IMR-90 (cell line): ENCODE measurements around the gene WSB2. TPM values are rescaled to one million over a fixed set of nuclear protein-coding genes. Genes with fewer than 3 reads are reported as not detected.
"Not testable (repeated sequence)": the region's sequence is repeated elsewhere in the genome, so short reads cannot be mapped to it uniquely, and the experiment has no call there.

Experiments
- ATAC-seq: fragments of 200-7000 bp; cut with Tn5 transposase; 2 replicates; pipeline ENCODE4 v1.9.1; 2020; ENCODE audit warnings: low read depth, mild to moderate bottlenecking, moderate library complexity
- BruUV-seq: library from RNA; stranded (reverse); fragments of 400-500 nt; replicated peaks from 2 replicates; lab custom pipeline; 2021; lab: Mats Ljungman, UMichigan
- CTCF ChIA-PET: fragments of 300-600 bp; formaldehyde crosslinking; extraction: SDS; loops from one replicate; lab custom pipeline; 2021; ENCODE audit warnings: antibody characterized with exemption; lab: Yijun Ruan, JAX
- POLR2A ChIA-PET: fragments of 300-600 bp; sonication (Branson Sonifier 250); formaldehyde crosslinking; loops from one replicate; lab custom pipeline; 2022; ENCODE audit warnings: antibody characterized with exemption; ENCODE audit not compliant: unreplicated experiment; lab: Charles Lee
- DNase-seq: peaks from one replicate; pipeline ENCODE4 v3.0.0; 2013
- H2AFZ ChIP-seq: replicated peaks from 2 replicates; pipeline ENCODE3; 2013; ENCODE audit warnings: low read length, mild to moderate bottlenecking; ENCODE audit not compliant: poor library complexity
- H2AK5ac ChIP-seq: 2 replicates; pipeline ENCODE4 v1.6.1; 2013; ENCODE audit warnings: low read depth, low read length, inconsistent platforms
- H2AK9ac ChIP-seq: replicated peaks from 2 replicates; pipeline ENCODE3; 2013; ENCODE audit warnings: mild to moderate bottlenecking, low read depth, low read length, moderate library complexity; ENCODE audit not compliant: poor library complexity
- H2BK120ac ChIP-seq: 2 replicates; pipeline ENCODE4 v1.6.1; 2013; ENCODE audit warnings: low read depth, low read length, inconsistent platforms
- H2BK15ac ChIP-seq: 3 replicates; pipeline ENCODE4 v1.6.1; 2013; ENCODE audit warnings: low read depth, low read length, inconsistent platforms
- H2BK20ac ChIP-seq: 2 replicates; pipeline ENCODE4 v1.6.1; 2013; ENCODE audit warnings: low read depth, mild to moderate bottlenecking, inconsistent platforms, low read length, moderate library complexity
- H2BK5ac ChIP-seq: 2 replicates; pipeline ENCODE4 v1.6.1; 2013; ENCODE audit warnings: mild to moderate bottlenecking, low read depth, low read length, inconsistent platforms; ENCODE audit not compliant: poor library complexity, severe bottlenecking
- H3K14ac ChIP-seq: replicated peaks from 2 replicates; pipeline ENCODE4 v1.6.1; 2013; ENCODE audit warnings: low read depth, low read length, inconsistent platforms
- H3K18ac ChIP-seq: 2 replicates; pipeline ENCODE4 v1.6.1; 2013; ENCODE audit warnings: low read depth, low read length, control low read depth
- H3K23ac ChIP-seq: 2 replicates; pipeline ENCODE4 v1.6.1; 2013; ENCODE audit warnings: low read depth, low read length, inconsistent platforms
- H3K27ac ChIP-seq: 2 replicates; pipeline ENCODE4 v1.5.1; 2013; ENCODE audit warnings: mild to moderate bottlenecking, control low read depth, low read length; ENCODE audit not compliant: insufficient read depth
- H3K27me3 ChIP-seq: 2 replicates; pipeline ENCODE4 v1.6.1; 2013; ENCODE audit warnings: low read length; ENCODE audit not compliant: control insufficient read depth, insufficient read depth
- H3K36me3 ChIP-seq: 2 replicates; pipeline ENCODE4 v1.6.1; 2013; ENCODE audit warnings: low read length, mixed read lengths; ENCODE audit not compliant: control insufficient read depth, insufficient read depth
- H3K4ac ChIP-seq: 2 replicates; pipeline ENCODE4 v1.6.1; 2013; ENCODE audit warnings: low read depth, low read length, inconsistent platforms
- H3K4me1 ChIP-seq: 2 replicates; pipeline ENCODE4 v1.6.1; 2013; ENCODE audit warnings: low read length, mixed read lengths; ENCODE audit not compliant: control insufficient read depth, insufficient read depth
- H3K4me2 ChIP-seq: 2 replicates; pipeline ENCODE4 v1.6.1; 2013; ENCODE audit warnings: low read depth, mild to moderate bottlenecking, control low read depth, low read length, moderate library complexity
- H3K4me3 ChIP-seq: 2 replicates; pipeline ENCODE4 v1.5.1; 2013; ENCODE audit warnings: low read depth, mild to moderate bottlenecking, control low read depth, low read length, moderate library complexity; ENCODE audit not compliant: insufficient read depth
- H3K56ac ChIP-seq: 2 replicates; pipeline ENCODE4 v1.6.1; 2013; ENCODE audit warnings: low read length, inconsistent platforms; ENCODE audit not compliant: insufficient read depth; ENCODE audit errors: extremely low read depth
- H3K79me1 ChIP-seq, 2 experiments: 2 replicates each; pipeline ENCODE4 v1.6.1; 2013; ENCODE audit warnings: low read length in 2 of 2, inconsistent platforms in 1 of 2, low read depth in 1 of 2
- H3K9ac ChIP-seq: 2 replicates; pipeline ENCODE4 v1.6.1; 2013; ENCODE audit warnings: low read depth, low read length, control low read depth
- H3K9me1 ChIP-seq: 2 replicates; pipeline ENCODE4 v1.6.1; 2013; ENCODE audit warnings: low read length, inconsistent platforms; ENCODE audit not compliant: insufficient read depth
- H3K9me3 ChIP-seq: 2 replicates; pipeline ENCODE4 v1.6.1; 2013; ENCODE audit warnings: low read length; ENCODE audit not compliant: control insufficient read depth, insufficient read depth
- H4K20me1 ChIP-seq: 2 replicates; pipeline ENCODE4 v1.6.1; 2013; ENCODE audit warnings: low read length, inconsistent platforms; ENCODE audit not compliant: insufficient read depth
- H4K5ac ChIP-seq: 2 replicates; pipeline ENCODE4 v1.6.1; 2013; ENCODE audit warnings: mild to moderate bottlenecking, low read depth, low read length, control low read depth
- H4K8ac ChIP-seq, 2 experiments: 2 replicates each; pipeline ENCODE4 v1.6.1; 2013; ENCODE audit warnings: low read depth in 2 of 2, low read length in 2 of 2, control low read depth in 1 of 2, inconsistent platforms in 1 of 2
- H4K91ac ChIP-seq: 2 replicates; pipeline ENCODE4 v1.6.1; 2013; ENCODE audit warnings: low read depth, low read length, inconsistent platforms; ENCODE audit not compliant: insufficient read depth
- WGBS, 2 experiments: methylation state at CpG; one replicate each; pipeline versions ENCODE4 v1.1.5 to v1.1.7; 2013; ENCODE audit warnings: missing lambda C conversion rate in 2 of 2; ENCODE audit not compliant: insufficient read length in 1 of 2; ENCODE audit errors: extremely low coverage in 2 of 2; 5-methylcytosine and 5-hydroxymethylcytosine counted together
- dilution Hi-C: fragments of 300-500 bp; cut with HindIII; formaldehyde crosslinking; loops from one replicate; pipeline ENCODE4 v1.14.3; 2018; ENCODE audit warnings: low sequenced_read_pairs; ENCODE audit not compliant: unreplicated experiment
- in situ Hi-C: fragments of 300-500 bp; cut with MboI; formaldehyde crosslinking; loops from 3 replicates; pipeline ENCODE4 v1.14.3; 2019; ENCODE audit warnings: low sequenced_read_pairs, inconsistent platforms, mixed read lengths
- intact Hi-C: fragments of 100-400 bp; cut with micrococcal nuclease; formaldehyde crosslinking; loops from 2 replicates; pipeline ENCODE4 v1.10.0; 2022
- polyA plus RNA-seq, 3 experiments: library from polyadenylated mRNA; depleted of rRNA; stranded (reverse); fragments of >200 nt; gene quantifications; 2 replicates each; pipeline ENCODE4 v1.2.3, GENCODE V29; 2012; ENCODE audit warnings: low replicate concordance in 1 of 3
- total RNA-seq: library from RNA; depleted of rRNA; stranded (reverse); fragments of >200 nt; gene quantifications from 2 replicates; pipeline ENCODE4 v1.2.3, GENCODE V29; 2012

WSB2 gene
- total and polyA plus RNA-seq, 2 of the 4 experiments (the other 2 are of a cell fraction), result 92.8 to 180 TPM

- DNase-seq, H3K27ac ChIP-seq, H4K91ac ChIP-seq, BruUV-seq, H3K9me3 ChIP-seq, in situ Hi-C loops, H4K8ac ChIP-seq, H3K9ac ChIP-seq, H3K4me3 ChIP-seq, H4K5ac ChIP-seq, H2AK5ac ChIP-seq, POLR2A ChIA-PET, dilution Hi-C loops, intact Hi-C loops, H3K56ac ChIP-seq, H3K4me2 ChIP-seq, H2BK120ac ChIP-seq, H3K18ac ChIP-seq, H3K14ac ChIP-seq, H3K27me3 ChIP-seq, H3K9me1 ChIP-seq, H3K79me1 ChIP-seq, H2BK20ac ChIP-seq, H3K4ac ChIP-seq, H4K20me1 ChIP-seq, H2BK15ac ChIP-seq, CTCF ChIA-PET, H2AK9ac ChIP-seq, H2AFZ ChIP-seq, H3K4me1 ChIP-seq, H2BK5ac ChIP-seq, H3K23ac ChIP-seq, ATAC-seq: not testable (repeated sequence)
- no CpG with 5 or more reads among the region's 9 CpGs for WGBS, 2 experiments
- peaks cover 11% of the 10 kb centered on the region for H3K36me3 ChIP-seq
Measured at GRCh38 chr12:118081521-118081920, 20.5 kb upstream of the WSB2 start.
